SU-DHL-6 (cell line): ENCODE results near the gene FAM171A2.
A peak's percentile ranks its signal among the peaks of the same experiment; 100 is the strongest.

Experiments
- H2AFZ ChIP-seq: fragments of 200-600 bp; sonication (generic); 2 replicates; pipeline ENCODE4 v1.6.1; 2014; ENCODE audit warnings: low read depth, mild to moderate bottlenecking, moderate library complexity, mixed read lengths, antibody characterized with exemption, low read length; ENCODE audit not compliant: severe bottlenecking
- H3F3A ChIP-seq: fragments of 200-600 bp; shearing (Covaris generic); 2 replicates; pipeline ENCODE4 v1.6.0; 2016; ENCODE audit warnings: antibody characterized with exemption, mild to moderate bottlenecking; ENCODE audit not compliant: insufficient read depth
- H3K27ac ChIP-seq: fragments of 200-600 bp; sonication (generic); 2 replicates; pipeline ENCODE4 v1.5.1; 2016; ENCODE audit warnings: low read depth, mild to moderate bottlenecking, low read length, moderate library complexity, mixed read lengths
- H3K27me3 ChIP-seq: fragments of 200-600 bp; sonication (generic), shearing (Covaris generic); 2 replicates; pipeline ENCODE4 v1.6.0; 2014; ENCODE audit warnings: mild to moderate bottlenecking, low read length
- H3K36me3 ChIP-seq: fragments of 200-600 bp; sonication (generic); 2 replicates; pipeline ENCODE4 v1.6.1; 2014; ENCODE audit warnings: mild to moderate bottlenecking, low read length, mixed read lengths
- H3K4me2 ChIP-seq: fragments of 300-600, 200-600 bp; shearing (Covaris generic), sonication (generic); 2 replicates; pipeline ENCODE4 v1.6.0; 2014; ENCODE audit warnings: low read length, low read depth, mild to moderate bottlenecking; ENCODE audit not compliant: poor library complexity, severe bottlenecking
- H3K4me3 ChIP-seq: fragments of 200-600 bp; sonication (generic); 2 replicates; pipeline ENCODE4 v1.5.1; 2014; ENCODE audit warnings: antibody characterized with exemption, low read length, mild to moderate bottlenecking, mixed read lengths; ENCODE audit not compliant: insufficient read depth, poor library complexity, severe bottlenecking
- H3K79me2 ChIP-seq: fragments of 200-600 bp; sonication (generic); 2 replicates; pipeline ENCODE4 v1.6.1; 2014; ENCODE audit warnings: mild to moderate bottlenecking, low read length, moderate library complexity; ENCODE audit not compliant: insufficient read depth
- H3K9ac ChIP-seq: fragments of 200-600 bp; sonication (generic); 2 replicates; pipeline ENCODE4 v1.7.0; 2014; ENCODE audit warnings: mild to moderate bottlenecking, low read length
- H3K9me2 ChIP-seq: fragments of 200-600 bp; sonication (generic); replicated peaks from 2 replicates; pipeline ENCODE4 v1.6.1; 2014; ENCODE audit warnings: low read length; ENCODE audit not compliant: insufficient read depth
- H3K9me3 ChIP-seq: fragments of 200-600 bp; sonication (generic); 2 replicates; pipeline ENCODE4 v1.6.1; 2014; ENCODE audit warnings: low read length, mixed read lengths; ENCODE audit not compliant: insufficient read depth
- H4K20me1 ChIP-seq: fragments of 200-600 bp; sonication (generic); 2 replicates; pipeline ENCODE4 v1.6.1; 2014; ENCODE audit warnings: low read depth, mild to moderate bottlenecking, antibody characterized with exemption, low read length, moderate library complexity, mixed read lengths
- EZH2phosphoT487 ChIP-seq: fragments of 200-600 bp; sonication (generic), shearing (Covaris generic); conservative IDR thresholded peaks from 2 replicates; pipeline ENCODE4 v1.6.1; 2018; ENCODE audit warnings: mild to moderate bottlenecking, antibody characterized with exemption, low read length, moderate library complexity, mixed read lengths
- TF ChIP-seq, protein P1 (sequence below): fragments of 200-600 bp; sonication (generic); IDR thresholded peaks from one replicate; pipeline ENCODE4 v1.5.1; 2017; ENCODE audit warnings: antibody characterized with exemption, mild to moderate bottlenecking, low read length, moderate library complexity; ENCODE audit not compliant: insufficient read depth, poor library complexity, severe bottlenecking

Gene FAM171A2

GRCh38 chr17:44355642-44356099, 8.0 kb downstream of the FAM171A2 start:
- no peaks in the 10 kb centered on the region for H3K9me2 ChIP-seq
- no peak overlapping the region for H2AFZ ChIP-seq
- H3K27ac ChIP-seq: no peak overlapping the region
- H3K9ac ChIP-seq: no peak overlapping the region
- H3K4me2 ChIP-seq: no peak overlapping the region
- H3K36me3 ChIP-seq: no peaks in the 10 kb centered on the region
- H3F3A ChIP-seq: peaks cover 6% of the 10 kb centered on the region; the same call in 1 of the 2 replicates
- TF ChIP-seq, protein P1, sequence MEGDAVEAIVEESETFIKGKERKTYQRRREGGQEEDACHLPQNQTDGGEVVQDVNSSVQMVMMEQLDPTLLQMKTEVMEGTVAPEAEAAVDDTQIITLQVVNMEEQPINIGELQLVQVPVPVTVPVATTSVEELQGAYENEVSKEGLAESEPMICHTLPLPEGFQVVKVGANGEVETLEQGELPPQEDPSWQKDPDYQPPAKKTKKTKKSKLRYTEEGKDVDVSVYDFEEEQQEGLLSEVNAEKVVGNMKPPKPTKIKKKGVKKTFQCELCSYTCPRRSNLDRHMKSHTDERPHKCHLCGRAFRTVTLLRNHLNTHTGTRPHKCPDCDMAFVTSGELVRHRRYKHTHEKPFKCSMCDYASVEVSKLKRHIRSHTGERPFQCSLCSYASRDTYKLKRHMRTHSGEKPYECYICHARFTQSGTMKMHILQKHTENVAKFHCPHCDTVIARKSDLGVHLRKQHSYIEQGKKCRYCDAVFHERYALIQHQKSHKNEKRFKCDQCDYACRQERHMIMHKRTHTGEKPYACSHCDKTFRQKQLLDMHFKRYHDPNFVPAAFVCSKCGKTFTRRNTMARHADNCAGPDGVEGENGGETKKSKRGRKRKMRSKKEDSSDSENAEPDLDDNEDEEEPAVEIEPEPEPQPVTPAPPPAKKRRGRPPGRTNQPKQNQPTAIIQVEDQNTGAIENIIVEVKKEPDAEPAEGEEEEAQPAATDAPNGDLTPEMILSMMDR: no peak
- TF ChIP-seq EZH2phosphoT487: no peak
- H3K79me2 ChIP-seq: no peaks in the 10 kb centered on the region; the same call in 1 of the 2 replicates
- no peaks in the 10 kb centered on the region for H3K9me3 ChIP-seq
- H3K4me3 ChIP-seq: no peak overlapping the region
- H3K27me3 ChIP-seq: no peaks in the 10 kb centered on the region
- no peaks in the 10 kb centered on the region for H4K20me1 ChIP-seq

GRCh38 chr17:44354582-44355561, 8.8 kb downstream of the FAM171A2 start:
- TF ChIP-seq, protein P1: peak; percentile 40
- no peak for TF ChIP-seq EZH2phosphoT487
- Histone ChIP-seq H3K4me2 (peak overlapping the region; percentile 60), H3K36me3 (no peaks in the 10 kb centered on the region), H3K9me3 (no peaks in the 10 kb centered on the region), H4K20me1 (no peaks in the 10 kb centered on the region), H3K27ac (no peak overlapping the region), H3F3A (peaks cover 6% of the 10 kb centered on the region; the same call in 1 of the 2 replicates), H3K27me3 (no peaks in the 10 kb centered on the region), H3K9ac (peak overlapping the region; percentile 56; the same call in 1 of the 2 replicates), H3K9me2 (no peaks in the 10 kb centered on the region), H3K79me2 (no peaks in the 10 kb centered on the region; the same call in 1 of the 2 replicates), H3K4me3 (peak overlapping the region; percentile 19), H2AFZ (no peak overlapping the region)

- H3K9ac ChIP-seq: peak overlapping the region; percentile 56
- no peaks in the 10 kb centered on the region for H3K9me2 ChIP-seq
- H3K4me2 ChIP-seq: peak overlapping the region; percentile 60
Observed at GRCh38 chr17:44353672-44354331, 9.9 kb downstream of the FAM171A2 start.

More at GRCh38 chr17:44353672-44354331, 9.9 kb downstream of the FAM171A2 start:
- Histone ChIP-seq H3K4me3 (peak overlapping the region; percentile 51), H3K79me2 (no peaks in the 10 kb centered on the region; the same call in 1 of the 2 replicates), H2AFZ (peak overlapping the region; percentile 66), H3K9me3 (no peaks in the 10 kb centered on the region), H4K20me1 (no peaks in the 10 kb centered on the region), H3K27me3 (no peaks in the 10 kb centered on the region), H3F3A (peaks cover 13% of the 10 kb centered on the region; the same call in 1 of the 2 replicates), H3K36me3 (no peaks in the 10 kb centered on the region), H3K27ac (peak overlapping the region; percentile 56)
- TF ChIP-seq EZH2phosphoT487: no peak
- TF ChIP-seq, protein P1: no peak
